PC-9 (cell line): ENCODE data around the gene TF. TPM values are rescaled to one million over a fixed set of nuclear protein-coding genes. Genes with fewer than 3 reads are reported as not detected.

Experiments
- BruUV-seq: library from RNA; stranded (reverse); fragments of 400-500 nt; replicated peaks from 2 replicates; lab custom pipeline; 2021; lab: Mats Ljungman, UMichigan
- CTCF ChIA-PET: fragments of 300-600 bp; sonication (Branson Sonifier 250); formaldehyde crosslinking; loops from one replicate; lab custom pipeline; 2022; ENCODE audit warnings: antibody characterized with exemption; lab: Charles Lee
- POLR2A ChIA-PET: fragments of 300-600 bp; sonication (Branson Sonifier 250); formaldehyde crosslinking; loops from one replicate; lab custom pipeline; 2022; ENCODE audit warnings: antibody characterized with exemption; ENCODE audit not compliant: unreplicated experiment; lab: Charles Lee
- DNase-seq, 2 experiments: peaks; one replicate each; pipeline versions ENCODE4 v3.0.0 to v3.0.0-alpha.2; 2015 to 2022; ENCODE audit warnings: mixed read lengths in 1 of 2
- H2AFZ ChIP-seq: fragments of 200-600 bp; sonication (generic); 2 replicates; pipeline ENCODE4 v1.8.1; 2017; ENCODE audit warnings: antibody characterized with exemption
- H3F3A ChIP-seq: fragments of 200-600 bp; sonication (generic); 2 replicates; pipeline ENCODE4 v1.8.1; 2017; ENCODE audit warnings: antibody characterized with exemption, mild to moderate bottlenecking, low read depth; ENCODE audit not compliant: insufficient read depth
- H3K27ac ChIP-seq: fragments of 200-600 bp; sonication (generic); 2 replicates; pipeline ENCODE4 v1.6.1; 2016; ENCODE audit warnings: mixed run types
- H3K27me3 ChIP-seq: fragments of 200-600 bp; sonication (generic); 2 replicates; pipeline ENCODE4 v1.6.1; 2016; ENCODE audit warnings: low read depth, mixed run types; ENCODE audit not compliant: insufficient read depth
- H3K36me3 ChIP-seq: fragments of 200-600 bp; sonication (generic); 2 replicates; pipeline ENCODE4 v1.6.1; 2016; ENCODE audit warnings: low read depth, mixed run types
- H3K4me1 ChIP-seq: fragments of 200-600 bp; sonication (generic); replicated peaks from 2 replicates; pipeline ENCODE4 v1.6.1; 2016; ENCODE audit warnings: mixed run types; ENCODE audit not compliant: insufficient read depth
- H3K4me2 ChIP-seq: fragments of 200-600 bp; sonication (generic); 2 replicates; pipeline ENCODE4 v1.6.1; 2017; ENCODE audit warnings: mixed run types
- H3K4me3 ChIP-seq: fragments of 200-600 bp; sonication (generic); 2 replicates; pipeline ENCODE4 v1.6.1; 2016; ENCODE audit warnings: mixed run types
- H3K79me2 ChIP-seq: fragments of 200-600 bp; sonication (generic); 2 replicates; pipeline ENCODE4 v1.6.1; 2017; ENCODE audit warnings: low read depth, mixed run types
- H3K9me2 ChIP-seq: fragments of 200-600 bp; sonication (generic); 2 replicates; pipeline ENCODE4 v1.8.1; 2017; ENCODE audit warnings: mild to moderate bottlenecking; ENCODE audit not compliant: insufficient read depth
- H3K9me3 ChIP-seq: fragments of 200-600 bp; sonication (generic); 2 replicates; pipeline ENCODE4 v1.8.1; 2016; ENCODE audit warnings: low read depth; ENCODE audit not compliant: insufficient read depth
- H4K20me1 ChIP-seq: fragments of 200-600 bp; sonication (generic); 2 replicates; pipeline ENCODE4 v1.8.1; 2017; ENCODE audit not compliant: insufficient read depth
- EZH2 ChIP-seq: fragments of 200-600 bp; sonication (generic); IDR thresholded peaks from 2 replicates; pipeline ENCODE4 v1.8.0; 2017; ENCODE audit warnings: antibody characterized with exemption, low read depth
- intact Hi-C: fragments of 100-400 bp; cut with micrococcal nuclease; formaldehyde crosslinking; loops from one replicate; pipeline ENCODE4 v1.10.0; 2022; ENCODE audit not compliant: unreplicated experiment
- total RNA-seq: library from RNA; stranded (reverse); gene quantifications from 2 replicates; pipeline ENCODE4 v1.2.3, GENCODE V29; 2021
- TF ChIP-seq, protein P1 (sequence below): fragments of 200-600 bp; sonication (generic); conservative IDR thresholded peaks from 2 replicates; pipeline ENCODE4 v1.6.1; 2017; ENCODE audit warnings: mixed run types, antibody characterized with exemption, mild to moderate bottlenecking, moderate library complexity

TF gene
- total RNA-seq, 1 experiment from 2014 or later = 0.24 TPM

DNA sequence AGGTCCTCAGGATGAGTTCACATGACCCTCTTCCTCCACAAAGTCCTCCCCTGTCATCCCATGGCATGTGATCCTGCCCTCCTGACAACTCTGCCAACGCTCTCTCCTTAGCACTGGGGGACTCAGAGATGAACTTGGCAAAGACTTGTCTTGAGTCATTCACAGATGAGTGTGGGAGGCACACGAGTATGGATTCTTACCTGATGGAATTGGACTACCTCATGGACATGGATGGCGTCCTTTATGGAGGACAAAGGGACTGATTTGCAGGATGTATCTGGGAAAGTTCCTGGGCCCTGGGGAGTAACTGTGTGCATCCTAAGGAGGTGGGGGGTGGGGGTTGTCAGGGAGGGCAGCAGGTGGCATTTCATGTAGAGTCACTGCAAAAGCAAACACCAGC, 46.3 kb upstream of the TF start:
- ChIA-PET POLR2A (no interaction called here), CTCF (no interaction called here)

DNA sequence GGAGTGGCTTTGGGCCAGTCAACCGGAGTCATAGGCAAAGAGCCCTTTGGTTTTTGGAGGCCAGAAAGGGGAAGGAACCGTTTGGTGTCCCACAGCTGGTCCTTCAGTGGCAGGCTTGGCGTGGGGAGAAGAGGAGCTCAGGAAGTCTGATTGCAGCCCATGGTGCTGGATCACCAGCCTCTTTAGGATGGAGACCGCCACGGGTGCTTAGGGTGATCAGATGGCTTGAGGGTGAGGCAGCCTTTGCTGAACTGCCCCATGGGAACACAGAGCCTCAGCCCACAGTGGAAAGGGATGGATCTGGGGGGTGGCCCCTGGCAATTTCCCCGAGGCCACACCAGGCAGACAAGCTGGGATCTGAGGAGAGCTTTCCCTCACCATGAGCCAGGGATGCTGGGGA, 45.8 kb upstream of the TF start:
- no peak overlapping the region for H2AFZ ChIP-seq
- no peak for DNase-seq
- POLR2A ChIA-PET = no interaction called here
- CTCF ChIA-PET = no interaction called here
- no peaks in the 10 kb centered on the region for H4K20me1 ChIP-seq
- H3K9me2 ChIP-seq = no peaks in the 10 kb centered on the region
- no peaks in the 10 kb centered on the region for H3K79me2 ChIP-seq
- H3K27me3 ChIP-seq = peaks cover 11% of the 10 kb centered on the region
- intact Hi-C loops = no loop called here
- H3K4me2 ChIP-seq = no peak overlapping the region
- no peaks in the 10 kb centered on the region for H3K4me1 ChIP-seq
- H3F3A ChIP-seq = no peaks in the 10 kb centered on the region
- no peaks in the 10 kb centered on the region for H3K9me3 ChIP-seq
- TF ChIP-seq EZH2 = no peak
- TF ChIP-seq, protein P1, sequence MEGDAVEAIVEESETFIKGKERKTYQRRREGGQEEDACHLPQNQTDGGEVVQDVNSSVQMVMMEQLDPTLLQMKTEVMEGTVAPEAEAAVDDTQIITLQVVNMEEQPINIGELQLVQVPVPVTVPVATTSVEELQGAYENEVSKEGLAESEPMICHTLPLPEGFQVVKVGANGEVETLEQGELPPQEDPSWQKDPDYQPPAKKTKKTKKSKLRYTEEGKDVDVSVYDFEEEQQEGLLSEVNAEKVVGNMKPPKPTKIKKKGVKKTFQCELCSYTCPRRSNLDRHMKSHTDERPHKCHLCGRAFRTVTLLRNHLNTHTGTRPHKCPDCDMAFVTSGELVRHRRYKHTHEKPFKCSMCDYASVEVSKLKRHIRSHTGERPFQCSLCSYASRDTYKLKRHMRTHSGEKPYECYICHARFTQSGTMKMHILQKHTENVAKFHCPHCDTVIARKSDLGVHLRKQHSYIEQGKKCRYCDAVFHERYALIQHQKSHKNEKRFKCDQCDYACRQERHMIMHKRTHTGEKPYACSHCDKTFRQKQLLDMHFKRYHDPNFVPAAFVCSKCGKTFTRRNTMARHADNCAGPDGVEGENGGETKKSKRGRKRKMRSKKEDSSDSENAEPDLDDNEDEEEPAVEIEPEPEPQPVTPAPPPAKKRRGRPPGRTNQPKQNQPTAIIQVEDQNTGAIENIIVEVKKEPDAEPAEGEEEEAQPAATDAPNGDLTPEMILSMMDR = no peak
- no peak overlapping the region for H3K4me3 ChIP-seq
- no peak overlapping the region for H3K27ac ChIP-seq
- BruUV-seq = no TSS peak
- H3K36me3 ChIP-seq = no peaks in the 10 kb centered on the region

More for the DNA sequence above, 46.3 kb upstream of the TF start:
- no peaks in the 10 kb centered on the region for H3K79me2 ChIP-seq
- TF ChIP-seq, protein P1 = no peak
- no peak for TF ChIP-seq EZH2
- H3K36me3 ChIP-seq = no peaks in the 10 kb centered on the region
- no peaks in the 10 kb centered on the region for H3F3A ChIP-seq
- DNase-seq = no peak
- BruUV-seq = no TSS peak
- H3K27me3 ChIP-seq = peaks cover 11% of the 10 kb centered on the region
- no peak overlapping the region for H2AFZ ChIP-seq
- no peaks in the 10 kb centered on the region for H3K4me1 ChIP-seq
- H3K27ac ChIP-seq = no peak overlapping the region
- H3K9me2 ChIP-seq = no peaks in the 10 kb centered on the region
- H3K4me3 ChIP-seq = no peak overlapping the region
- H3K9me3 ChIP-seq = no peaks in the 10 kb centered on the region
- H4K20me1 ChIP-seq = no peaks in the 10 kb centered on the region
- intact Hi-C loops = no loop called here
- no peak overlapping the region for H3K4me2 ChIP-seq

DNA sequence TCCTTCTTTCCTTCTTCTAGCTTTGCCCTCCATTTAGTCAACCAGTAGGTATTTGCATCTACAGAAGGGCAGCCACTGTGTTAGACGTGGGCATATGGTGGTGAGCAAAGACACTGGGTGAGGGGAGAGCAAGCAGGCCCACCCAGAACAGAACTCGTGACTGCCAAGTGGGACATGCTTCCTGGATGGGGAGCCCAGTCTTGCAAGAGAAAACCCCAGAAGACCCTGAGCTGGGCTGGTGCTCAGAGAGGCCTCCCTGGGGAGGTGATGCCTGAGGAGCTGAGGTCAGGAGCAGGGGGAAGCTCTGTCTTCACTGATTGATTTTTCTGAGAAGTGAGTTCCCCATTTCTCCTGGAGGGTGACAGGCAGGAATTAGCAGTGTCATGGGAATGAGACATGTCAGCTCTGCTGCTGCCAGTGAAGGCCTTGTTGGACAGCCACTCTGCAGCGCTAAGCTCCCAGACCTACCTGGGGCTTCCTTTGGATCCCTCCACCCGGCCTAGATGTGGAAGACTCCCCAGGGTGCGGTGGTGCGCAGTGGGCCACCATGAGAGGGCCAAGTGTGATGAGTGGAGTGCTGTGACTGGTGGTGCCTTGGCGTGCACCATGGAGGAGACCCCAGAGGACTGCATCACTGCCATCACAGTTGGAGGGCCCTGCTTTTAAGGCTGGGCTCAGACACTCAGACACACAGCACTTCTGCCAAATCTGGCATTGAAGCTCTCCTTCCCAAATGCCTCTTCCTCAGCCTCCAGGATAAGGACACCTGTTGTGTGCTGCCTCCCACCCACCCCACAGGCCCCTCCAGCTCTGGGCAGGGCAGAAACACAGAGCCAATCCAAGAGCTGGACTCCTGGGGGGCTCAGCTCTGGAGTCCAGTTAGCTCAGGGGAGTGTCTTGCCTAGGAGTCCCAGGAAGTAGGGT, 44.5 kb upstream of the TF start:
- BruUV-seq = no TSS peak
- CTCF ChIA-PET = no interaction called here
- intact Hi-C loops = no loop called here

More for the DNA sequence above, 44.5 kb upstream of the TF start:
- H3K9me2 ChIP-seq = no peaks in the 10 kb centered on the region
- H3K27ac ChIP-seq = no peak overlapping the region
- H3K4me1 ChIP-seq = no peaks in the 10 kb centered on the region
- no peak overlapping the region for H2AFZ ChIP-seq
- H3K4me3 ChIP-seq = no peak overlapping the region
- H4K20me1 ChIP-seq = no peaks in the 10 kb centered on the region
- TF ChIP-seq EZH2 = no peak
- TF ChIP-seq, protein P1 = no peak
- H3K9me3 ChIP-seq = no peaks in the 10 kb centered on the region
- H3K4me2 ChIP-seq = no peak overlapping the region
- no peaks in the 10 kb centered on the region for H3F3A ChIP-seq
- POLR2A ChIA-PET = no interaction called here
- H3K36me3 ChIP-seq = no peaks in the 10 kb centered on the region
- H3K79me2 ChIP-seq = no peaks in the 10 kb centered on the region
- no peak for DNase-seq
- peaks cover 21% of the 10 kb centered on the region for H3K27me3 ChIP-seq
